Type B pancreatic cell (in vitro differentiated cells): ENCODE data around the gene XXYLT1. TPM values are rescaled to one million over a fixed set of nuclear protein-coding genes. Genes with fewer than 3 reads are reported as not detected.
A peak's percentile ranks its signal among the peaks of the same experiment; 100 is the strongest.

ENCODE experiments used
- DNase-seq: peaks from one replicate; pipeline ENCODE4 v3.0.0; 2021; ENCODE audit warnings: mixed read lengths; ENCODE audit not compliant: unreplicated experiment; ENCODE audit errors: extremely low spot score
- H3K27ac Mint-ChIP-seq: 2 replicates; pipeline ENCODE4 v1.8.0; 2021; ENCODE audit warnings: mild to moderate bottlenecking, mixed read lengths
- H3K27me3 Mint-ChIP-seq: 2 replicates; pipeline ENCODE4 v1.8.0; 2021; ENCODE audit warnings: mixed read lengths
- H3K36me3 Mint-ChIP-seq: 2 replicates; pipeline ENCODE4 v1.8.0; 2021; ENCODE audit warnings: mixed read lengths
- H3K4me1 Mint-ChIP-seq: one replicate; pipeline ENCODE4 v1.8.0; 2021; ENCODE audit warnings: mixed read lengths; ENCODE audit not compliant: unreplicated experiment
- H3K4me3 Mint-ChIP-seq: 2 replicates; pipeline ENCODE4 v1.8.0; 2021; ENCODE audit warnings: mild to moderate bottlenecking, mixed read lengths
- H3K9me3 Mint-ChIP-seq: 2 replicates; pipeline ENCODE4 v1.8.0; 2021; ENCODE audit warnings: mixed read lengths
- CTCF ChIP-seq: fragments of 200-600 bp; sonication (generic); conservative IDR thresholded peaks from 2 replicates; pipeline ENCODE4 v1.5.0; 2021; ENCODE audit warnings: antibody characterized with exemption, mild to moderate bottlenecking
- total RNA-seq: library from RNA; stranded (reverse); gene quantifications from 2 replicates; pipeline ENCODE4 v1.2.1, GENCODE V29; 2021; ENCODE audit warnings: low replicate concordance

The XXYLT1 gene
- total RNA-seq, 1 donor from 2014 or later = 27.0 TPM

- peak overlapping the region; percentile 10 for H3K27ac Mint-ChIP-seq
- peaks cover 50% of the 10 kb centered on the region for H3K4me1 Mint-ChIP-seq
- H3K4me3 Mint-ChIP-seq = no peak overlapping the region
- H3K9me3 Mint-ChIP-seq = no peaks in the 10 kb centered on the region
- TF ChIP-seq CTCF = no peak
- H3K27me3 Mint-ChIP-seq = peaks cover 3% of the 10 kb centered on the region
- DNase-seq = no peak
- H3K36me3 Mint-ChIP-seq = peaks cover 6% of the 10 kb centered on the region
Measured at GRCh38 chr3:195105389-195105788, 165.6 kb downstream of the XXYLT1 start.

GRCh38 chr3:195104340-195104739, 166.6 kb downstream of the XXYLT1 start:
- peaks cover 50% of the 10 kb centered on the region for H3K4me1 Mint-ChIP-seq
- peaks cover 3% of the 10 kb centered on the region for H3K27me3 Mint-ChIP-seq
- H3K4me3 Mint-ChIP-seq = no peak overlapping the region
- peak overlapping the region; percentile 46 for H3K27ac Mint-ChIP-seq
- no peaks in the 10 kb centered on the region for H3K9me3 Mint-ChIP-seq
- TF ChIP-seq CTCF = no peak
- DNase-seq = no peak
- H3K36me3 Mint-ChIP-seq = peaks cover 6% of the 10 kb centered on the region

GRCh38 chr3:195103623-195104022, 167.3 kb downstream of the XXYLT1 start:
- peaks cover 50% of the 10 kb centered on the region for H3K4me1 Mint-ChIP-seq
- peaks cover 3% of the 10 kb centered on the region for H3K27me3 Mint-ChIP-seq
- TF ChIP-seq CTCF = no peak
- peak overlapping the region; percentile 46 for H3K27ac Mint-ChIP-seq
- peaks cover 6% of the 10 kb centered on the region for H3K36me3 Mint-ChIP-seq
- no peaks in the 10 kb centered on the region for H3K9me3 Mint-ChIP-seq
- DNase-seq = no peak
- H3K4me3 Mint-ChIP-seq = peak overlapping the region; percentile 34

- Mint-ChIP-seq H3K27me3 (peaks cover 3% of the 10 kb centered on the region), H3K4me1 (peaks cover 49% of the 10 kb centered on the region), H3K36me3 (peaks cover 6% of the 10 kb centered on the region), H3K4me3 (no peak overlapping the region), H3K27ac (peak overlapping the region; percentile 46), H3K9me3 (no peaks in the 10 kb centered on the region)
- TF ChIP-seq CTCF = no peak
- no peak for DNase-seq
Measured at GRCh38 chr3:195102609-195103467, 168.1 kb downstream of the XXYLT1 start.

GRCh38 chr3:195101927-195102608, 168.9 kb downstream of the XXYLT1 start:
- H3K36me3 Mint-ChIP-seq = peaks cover 6% of the 10 kb centered on the region
- TF ChIP-seq CTCF = no peak

More at GRCh38 chr3:195101927-195102608, 168.9 kb downstream of the XXYLT1 start:
- peaks cover 3% of the 10 kb centered on the region for H3K27me3 Mint-ChIP-seq
- no peak for DNase-seq
- H3K4me3 Mint-ChIP-seq = no peak overlapping the region
- H3K9me3 Mint-ChIP-seq = no peaks in the 10 kb centered on the region
- peaks cover 52% of the 10 kb centered on the region for H3K4me1 Mint-ChIP-seq
- H3K27ac Mint-ChIP-seq = no peak overlapping the region
